Activated naive CD8-positive, alpha-beta T cell treated with anti-CD3 and anti-CD28 coated beads, Interleukin-2, amount 10 ng/mL, durations not matched to agents 7 days and 5 days (primary cell): ENCODE data around the gene TCEANC. TPM values are rescaled to one million over a fixed set of nuclear protein-coding genes. Genes with fewer than 3 reads are reported as not detected.
A peak's percentile ranks its signal among the peaks of the same experiment; 100 is the strongest.
"Not testable (repeated sequence)": the region's sequence is repeated elsewhere in the genome, so short reads cannot be mapped to it uniquely, and the experiment has no call there.

Experiments
- ATAC-seq: fragments of 150-1000 bp; cut with Tn5 transposase; one replicate; pipeline ENCODE4 v1.10.0; 2021; ENCODE audit warnings: low read depth, moderate library complexity
- POLR2A ChIA-PET: fragments of 350-600 bp; sonication (Branson Sonifier 250); formaldehyde crosslinking; loops from one replicate; lab custom pipeline; 2021; ENCODE audit warnings: antibody characterized with exemption; lab: Charles Lee
- DNase-seq: peaks from one replicate; pipeline ENCODE4 v3.0.0; 2021
- H3K27ac Mint-ChIP-seq: one replicate; pipeline ENCODE4 v1.8.0; 2022; ENCODE audit warnings: mild to moderate bottlenecking, mixed read lengths
- H3K27me3 Mint-ChIP-seq: one replicate; pipeline ENCODE4 v1.8.0; 2022; ENCODE audit warnings: mild to moderate bottlenecking, moderate library complexity, mixed read lengths
- H3K36me3 Mint-ChIP-seq: one replicate; pipeline ENCODE4 v1.8.0; 2021; ENCODE audit warnings: mild to moderate bottlenecking, mixed read lengths
- H3K4me1 Mint-ChIP-seq: one replicate; pipeline ENCODE4 v1.8.0; 2021; ENCODE audit warnings: mixed read lengths
- H3K4me3 Mint-ChIP-seq: one replicate; pipeline ENCODE4 v1.8.0; 2022; ENCODE audit warnings: mild to moderate bottlenecking, moderate library complexity, mixed read lengths
- H3K9me3 Mint-ChIP-seq: one replicate; pipeline ENCODE4 v1.8.0; 2021; ENCODE audit warnings: mixed read lengths
- total RNA-seq, 2 experiments: library from RNA; stranded (reverse); gene quantifications; one replicate each; pipeline ENCODE4 v1.2.3, GENCODE V29; 2021

TCEANC gene
- total RNA-seq, 2 experiments from 2014 or later, result 6.2 TPM

DNA sequence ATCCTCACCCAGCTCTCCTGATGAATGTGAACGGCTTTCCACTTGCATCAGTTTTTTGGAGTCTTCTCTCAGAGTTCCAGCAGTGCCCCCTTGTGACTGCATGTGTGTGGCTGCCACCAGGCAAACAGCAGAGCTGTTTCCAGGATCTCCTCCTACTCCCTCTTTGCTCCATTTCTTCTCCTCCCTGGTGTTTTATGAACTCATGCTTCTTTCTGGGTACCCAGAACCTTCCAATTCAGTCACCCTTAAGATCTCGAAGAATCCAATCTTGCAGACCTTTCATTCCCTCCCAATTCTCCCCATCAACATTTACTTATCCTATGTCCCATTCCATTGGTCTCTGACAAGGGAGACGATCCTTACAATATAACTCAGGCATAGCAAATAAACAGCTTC, 6.8 kb upstream of the TCEANC start:
- POLR2A ChIA-PET, result interaction anchor here (0.7 to 1.2 kb wide), 2 partner anchors 89 to 139 kb away, joined by 3 read pairs; partner anchors contain the start of genes OFD1 and TRAPPC2
- Mint-ChIP-seq H3K27ac (no peak overlapping the region), H3K27me3 (no peaks in the 10 kb centered on the region), H3K9me3 (no peaks in the 10 kb centered on the region), H3K4me1 (peaks cover 6% of the 10 kb centered on the region), H3K4me3 (no peak overlapping the region), H3K36me3 (no peaks in the 10 kb centered on the region)
- no peak for ATAC-seq
- peak; percentile 28 for DNase-seq

- no peaks in the 10 kb centered on the region for H3K36me3 Mint-ChIP-seq
- H3K27me3 Mint-ChIP-seq, result no peaks in the 10 kb centered on the region
- peaks cover 9% of the 10 kb centered on the region for H3K4me1 Mint-ChIP-seq
- ATAC-seq (no peak), DNase-seq (no peak)
- POLR2A ChIA-PET, result no interaction called here
- no peak overlapping the region for H3K4me3 Mint-ChIP-seq
- no peaks in the 10 kb centered on the region for H3K9me3 Mint-ChIP-seq
- H3K27ac Mint-ChIP-seq, result peak overlapping the region; percentile 51
These were observed 5.2 kb upstream of the TCEANC start for GRCh38 chrX:13647709-13648212.

GRCh38 chrX:13648336-13648735, 4.6 kb upstream of the TCEANC start:
- H3K36me3 Mint-ChIP-seq, ATAC-seq, POLR2A ChIA-PET, DNase-seq, H3K4me3 Mint-ChIP-seq, H3K27me3 Mint-ChIP-seq, H3K4me1 Mint-ChIP-seq, H3K27ac Mint-ChIP-seq, H3K9me3 Mint-ChIP-seq: not testable (repeated sequence)

DNA sequence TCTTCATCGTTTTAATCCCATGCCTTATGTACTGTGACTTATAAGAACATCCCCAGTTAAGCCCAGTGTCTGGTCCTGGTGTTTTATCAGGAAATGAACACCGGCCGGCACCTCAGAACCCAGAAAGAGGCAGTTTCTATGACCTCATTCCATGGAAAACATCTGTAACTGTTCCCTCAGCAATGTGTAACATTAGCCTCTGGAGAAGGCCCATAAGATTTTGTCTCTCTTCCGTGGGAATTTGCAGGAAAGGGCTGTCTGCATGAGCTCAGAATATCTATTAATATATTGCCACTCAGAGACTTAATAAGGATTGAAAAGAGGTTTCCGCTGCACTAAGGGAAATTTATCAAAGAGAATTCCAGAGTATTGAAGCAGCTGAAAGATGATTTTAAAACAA, 3.1 kb upstream of the TCEANC start:
- Mint-ChIP-seq H3K4me1 (peaks cover 13% of the 10 kb centered on the region), H3K4me3 (no peak overlapping the region), H3K9me3 (no peaks in the 10 kb centered on the region), H3K36me3 (no peaks in the 10 kb centered on the region), H3K27ac (no peak overlapping the region), H3K27me3 (no peaks in the 10 kb centered on the region)
- POLR2A ChIA-PET, result no interaction called here
- DNase-seq (no peak), ATAC-seq (no peak)

DNA sequence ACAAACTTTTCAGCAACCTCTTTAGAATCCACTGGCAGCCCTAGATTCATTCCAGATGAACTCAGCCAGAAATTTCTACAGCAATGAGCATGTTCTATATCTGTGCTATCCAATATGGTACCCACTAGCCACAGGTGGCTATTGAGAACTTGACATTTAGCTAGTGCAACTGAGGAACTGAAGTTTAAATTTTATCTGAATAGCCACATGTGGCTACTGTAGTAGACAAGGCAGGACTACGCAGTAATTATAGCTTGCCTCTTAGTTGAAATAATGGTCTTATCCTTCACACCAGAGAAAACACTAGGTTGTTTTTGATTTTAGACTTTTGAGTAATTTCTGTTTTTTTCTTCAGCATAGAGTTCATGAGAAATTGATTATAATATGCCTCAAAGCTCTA, 2.6 kb upstream of the TCEANC start:
- no peak overlapping the region for H3K4me3 Mint-ChIP-seq
- no peaks in the 10 kb centered on the region for H3K36me3 Mint-ChIP-seq
- H3K27ac Mint-ChIP-seq, result no peak overlapping the region
- POLR2A ChIA-PET, result no interaction called here
- DNase-seq, result no peak
- no peaks in the 10 kb centered on the region for H3K9me3 Mint-ChIP-seq
- H3K4me1 Mint-ChIP-seq, result peaks cover 16% of the 10 kb centered on the region
- ATAC-seq, result no peak
- no peaks in the 10 kb centered on the region for H3K27me3 Mint-ChIP-seq

- Mint-ChIP-seq H3K36me3 (no peaks in the 10 kb centered on the region), H3K4me1 (peaks cover 14% of the 10 kb centered on the region), H3K27ac (no peak overlapping the region), H3K27me3 (no peaks in the 10 kb centered on the region), H3K9me3 (no peaks in the 10 kb centered on the region), H3K4me3 (no peak overlapping the region)
- POLR2A ChIA-PET, result no interaction called here
- no peak for ATAC-seq
- DNase-seq, result no peak
These were observed 1.8 kb upstream of the TCEANC start for GRCh38 chrX:13651150-13651549.

GRCh38 chrX:13652287-13652793, 601 bp upstream of the TCEANC start:
- POLR2A ChIA-PET, result interaction anchor here (1.8 to 2.1 kb wide), 2 partner anchors 82 to 380 kb away, joined by 4 to 12 read pairs; partner anchors contain the start of genes OFD1 and TRAPPC2
- peak overlapping the region; percentile 92 for H3K27ac Mint-ChIP-seq
- H3K36me3 Mint-ChIP-seq, result no peaks in the 10 kb centered on the region
- H3K27me3 Mint-ChIP-seq, result no peaks in the 10 kb centered on the region
- no peak for ATAC-seq
- H3K9me3 Mint-ChIP-seq, result no peaks in the 10 kb centered on the region
- H3K4me3 Mint-ChIP-seq, result peak overlapping the region; percentile 86
- H3K4me1 Mint-ChIP-seq, result peaks cover 13% of the 10 kb centered on the region
- DNase-seq, result no peak

- no peaks in the 10 kb centered on the region for H3K27me3 Mint-ChIP-seq
- peak overlapping the region; percentile 92 for H3K27ac Mint-ChIP-seq
- no peaks in the 10 kb centered on the region for H3K36me3 Mint-ChIP-seq
- H3K4me1 Mint-ChIP-seq, result peaks cover 12% of the 10 kb centered on the region
- ATAC-seq (no peak), DNase-seq (no peak)
- no peaks in the 10 kb centered on the region for H3K9me3 Mint-ChIP-seq
- POLR2A ChIA-PET, result interaction anchor here (1.3 to 2.1 kb wide), 3 partner anchors 34 to 378 kb away, joined by 4 to 12 read pairs (median 4); partner anchors contain the start of genes OFD1, RAB9A and TRAPPC2
- peak overlapping the region; percentile 32 for H3K4me3 Mint-ChIP-seq
These were observed 1.2 kb downstream of the TCEANC start for GRCh38 chrX:13654116-13654515.

DNA sequence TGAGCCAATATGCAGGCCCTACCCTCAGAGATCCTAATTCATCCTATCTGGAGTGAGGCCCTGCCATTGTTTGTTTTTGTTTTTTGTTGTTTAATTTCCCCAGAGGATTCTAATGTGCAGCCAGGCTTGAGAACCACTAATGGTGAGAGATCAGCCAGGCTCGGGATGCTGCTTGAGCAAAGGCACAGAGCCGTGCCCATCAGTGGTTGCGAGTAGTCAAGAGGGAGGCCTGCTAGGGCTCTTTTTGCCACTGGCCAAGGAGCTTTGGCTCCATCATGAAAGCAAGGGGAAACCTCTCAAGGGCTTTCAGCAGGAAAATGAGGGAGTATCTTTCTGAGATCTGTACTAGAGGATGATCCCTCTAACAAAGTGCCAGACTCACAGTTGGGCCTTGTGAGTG, 2.7 kb downstream of the TCEANC start:
- H3K27ac Mint-ChIP-seq, result no peak overlapping the region
- no peaks in the 10 kb centered on the region for H3K9me3 Mint-ChIP-seq
- ATAC-seq, result no peak
- no peaks in the 10 kb centered on the region for H3K27me3 Mint-ChIP-seq
- peaks cover 3% of the 10 kb centered on the region for H3K36me3 Mint-ChIP-seq
- DNase-seq, result no peak
- POLR2A ChIA-PET, result no interaction called here
- H3K4me1 Mint-ChIP-seq, result peaks cover 12% of the 10 kb centered on the region
- H3K4me3 Mint-ChIP-seq, result no peak overlapping the region

DNA sequence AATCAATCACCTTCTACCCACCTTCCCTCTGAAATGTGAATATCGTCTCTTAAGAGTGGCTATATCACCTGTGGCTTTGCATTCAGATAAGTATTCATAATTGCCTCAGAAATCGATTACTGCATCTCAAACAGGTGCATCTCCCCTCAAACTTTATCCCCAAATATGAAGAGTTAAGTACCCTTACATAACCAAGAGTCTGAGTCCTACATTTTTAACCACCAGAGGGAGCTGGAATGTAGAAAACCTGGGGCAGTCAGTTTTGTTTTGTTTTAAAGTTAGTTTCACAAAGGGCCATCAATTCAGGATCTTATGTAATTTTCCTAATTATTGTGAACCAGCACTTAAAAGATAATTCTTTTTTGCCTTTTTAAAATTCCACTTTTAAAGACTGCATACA, 5.7 kb downstream of the TCEANC start:
- no peak for DNase-seq
- Mint-ChIP-seq H3K27ac (no peak overlapping the region), H3K9me3 (no peaks in the 10 kb centered on the region), H3K27me3 (no peaks in the 10 kb centered on the region), H3K36me3 (peaks cover 3% of the 10 kb centered on the region), H3K4me1 (peaks cover 8% of the 10 kb centered on the region), H3K4me3 (no peak overlapping the region)
- POLR2A ChIA-PET, result no interaction called here
- no peak for ATAC-seq

DNA sequence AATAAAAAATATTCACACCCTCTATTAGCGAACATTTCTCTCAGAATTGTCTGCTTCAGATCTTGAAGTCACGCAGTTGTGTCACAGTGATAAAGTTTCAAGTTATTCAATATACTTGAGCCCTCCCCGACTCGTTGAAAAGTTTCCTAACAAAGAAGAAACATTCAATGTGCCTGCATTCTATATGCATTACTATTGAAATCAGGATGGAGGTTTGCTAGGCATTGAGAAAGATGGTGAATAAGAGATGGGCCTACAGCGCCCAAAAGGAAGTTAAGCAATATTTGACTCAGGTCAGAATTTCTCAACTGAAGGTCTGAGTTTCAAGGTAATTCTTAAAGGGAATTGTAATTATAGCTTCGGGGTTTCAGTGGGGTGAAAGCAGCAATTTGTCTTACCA, 6.1 kb downstream of the TCEANC start:
- Mint-ChIP-seq H3K36me3 (peaks cover 3% of the 10 kb centered on the region), H3K4me3 (no peak overlapping the region), H3K4me1 (peaks cover 8% of the 10 kb centered on the region), H3K27ac (peak overlapping the region; percentile 16), H3K9me3 (no peaks in the 10 kb centered on the region), H3K27me3 (no peaks in the 10 kb centered on the region)
- ATAC-seq (no peak), DNase-seq (no peak)
- POLR2A ChIA-PET, result no interaction called here

- POLR2A ChIA-PET, result no interaction called here
- Mint-ChIP-seq H3K9me3 (no peaks in the 10 kb centered on the region), H3K4me1 (peaks cover 2% of the 10 kb centered on the region), H3K27ac (no peak overlapping the region), H3K36me3 (peaks cover 3% of the 10 kb centered on the region), H3K4me3 (no peak overlapping the region), H3K27me3 (no peaks in the 10 kb centered on the region)
- no peak for DNase-seq
- no peak for ATAC-seq
These were observed 8.9 kb downstream of the TCEANC start for GRCh38 chrX:13661735-13662288.

DNA sequence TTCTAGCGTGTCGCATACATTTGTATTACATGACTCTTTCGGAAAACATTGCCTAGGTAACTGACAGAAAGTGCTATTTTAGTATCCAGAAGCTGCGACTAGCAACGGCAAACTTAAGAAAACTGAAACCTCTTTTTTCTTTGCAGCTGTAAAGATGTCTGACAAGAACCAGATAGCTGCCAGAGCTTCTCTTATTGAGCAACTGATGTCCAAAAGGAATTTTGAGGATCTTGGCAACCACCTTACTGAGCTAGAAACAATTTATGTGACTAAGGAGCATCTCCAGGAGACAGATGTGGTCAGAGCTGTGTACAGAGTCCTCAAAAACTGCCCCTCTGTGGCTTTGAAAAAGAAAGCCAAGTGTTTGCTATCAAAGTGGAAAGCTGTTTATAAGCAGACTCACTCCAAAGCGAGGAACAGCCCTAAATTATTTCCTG, 9.4 kb downstream of the TCEANC start:
- DNase-seq (no peak), ATAC-seq (no peak)
- Mint-ChIP-seq H3K9me3 (no peaks in the 10 kb centered on the region), H3K27ac (no peak overlapping the region), H3K36me3 (peaks cover 3% of the 10 kb centered on the region), H3K4me3 (no peak overlapping the region), H3K4me1 (peaks cover 2% of the 10 kb centered on the region), H3K27me3 (no peaks in the 10 kb centered on the region)
- POLR2A ChIA-PET, result no interaction called here

GRCh38 chrX:13664020-13664419, 11.1 kb downstream of the TCEANC start:
- Mint-ChIP-seq H3K4me3 (no peak overlapping the region), H3K27ac (no peak overlapping the region), H3K36me3 (peaks cover 3% of the 10 kb centered on the region), H3K4me1 (no peaks in the 10 kb centered on the region), H3K9me3 (no peaks in the 10 kb centered on the region), H3K27me3 (no peaks in the 10 kb centered on the region)
- ATAC-seq (no peak), DNase-seq (no peak)
- POLR2A ChIA-PET, result no interaction called here
